ENCODE measurements around the gene MRPL55.

DNA sequence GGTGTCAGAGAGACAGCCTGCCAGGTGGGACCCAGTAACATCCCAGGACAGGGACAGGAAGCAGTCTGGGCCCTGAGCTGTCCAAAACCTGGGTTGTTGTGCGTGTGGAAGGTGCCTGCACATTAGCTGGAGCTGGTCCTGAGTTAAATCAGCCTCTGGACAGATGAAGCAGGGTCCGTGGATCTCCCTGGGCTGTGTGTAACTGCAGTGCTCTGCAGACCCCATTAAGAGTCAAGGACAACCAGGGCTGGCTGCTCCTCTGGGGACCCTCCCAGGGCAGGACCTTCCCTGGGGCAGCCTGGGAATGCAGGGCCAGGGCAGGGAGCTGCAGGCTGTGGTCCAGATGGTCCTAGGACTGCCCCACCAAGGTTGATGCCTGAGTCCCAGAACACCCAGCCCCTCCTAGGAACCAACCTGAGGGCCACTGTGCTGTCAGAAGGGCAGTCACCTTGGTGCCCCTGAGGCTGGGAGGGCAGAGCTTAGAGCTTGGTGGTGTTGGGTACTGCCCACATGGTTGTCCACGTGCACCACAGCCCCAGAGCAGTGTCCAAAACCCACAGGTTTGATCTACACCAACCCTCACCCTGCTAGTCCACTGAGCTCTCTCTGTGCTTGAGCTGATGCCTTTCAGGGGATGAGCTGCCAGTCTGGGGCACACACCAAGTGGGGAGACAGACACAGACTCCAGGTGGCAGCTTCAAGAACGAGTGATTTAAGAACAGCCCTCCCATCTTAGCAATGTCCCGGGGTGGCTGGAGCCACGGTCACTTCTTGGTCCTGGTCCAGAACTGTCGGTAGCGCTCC lies 2.9 kb downstream of the MRPL55 start:
- TF ChIP-seq CTCF (conservative IDR thresholded peaks at IDR 0.05; ENCODE audit: low read depth, low read length) (no peak), EZH2 (IDR thresholded peaks at IDR 0.05; ENCODE audit: borderline replicate concordance, low read depth, low read length, poor library complexity, severe bottlenecking) (no peak)

Measured in A673 (cell line).